ENCODE data around the gene YTHDF2. TPM values are rescaled to one million over a fixed set of nuclear protein-coding genes. Genes with fewer than 3 reads are reported as not detected.
"Not testable (repeated sequence)": the region's sequence is repeated elsewhere in the genome, so short reads cannot be mapped to it uniquely, and the experiment has no call there.

Gene YTHDF2
- total and polyA plus RNA-seq, 2 experiments from 2014 or later = 62.8 to 84.0 TPM

- Histone ChIP-seq H3K27me3 (no peaks in the 10 kb centered on the region), H3K36me3 (no peaks in the 10 kb centered on the region), H3K27ac (peak overlapping the region; percentile 2), H3K4me1 (ENCODE audit: low read depth) (peaks cover 10% of the 10 kb centered on the region), H3K4me3 (no peak overlapping the region), H3K9me3 (ENCODE audit: low read depth) (no peaks in the 10 kb centered on the region)
- DNase-seq (ENCODE audit: low read depth in 1 of 2, low spot score in 1 of 2) = no peak
- no peak for TF ChIP-seq CTCF (IDR thresholded peaks at IDR 0.05; ENCODE audit: low read depth, low read length)
Observed at GRCh38 chr1:28782011-28782410, 45.3 kb downstream of the YTHDF2 start.

- peaks cover 10% of the 10 kb centered on the region for H3K4me1 ChIP-seq (ENCODE audit: low read depth)
- no peaks in the 10 kb centered on the region for H3K27me3 ChIP-seq
- no peak for DNase-seq (ENCODE audit: low read depth in 1 of 2, low spot score in 1 of 2)
- H3K9me3 ChIP-seq (ENCODE audit: low read depth) = no peaks in the 10 kb centered on the region
- H3K36me3 ChIP-seq = no peaks in the 10 kb centered on the region
- no peak overlapping the region for H3K27ac ChIP-seq
- TF ChIP-seq CTCF (IDR thresholded peaks at IDR 0.05; ENCODE audit: low read depth, low read length) = no peak
- no peak overlapping the region for H3K4me3 ChIP-seq
Observed at GRCh38 chr1:28783363-28783762, 46.6 kb downstream of the YTHDF2 start.

DNA sequence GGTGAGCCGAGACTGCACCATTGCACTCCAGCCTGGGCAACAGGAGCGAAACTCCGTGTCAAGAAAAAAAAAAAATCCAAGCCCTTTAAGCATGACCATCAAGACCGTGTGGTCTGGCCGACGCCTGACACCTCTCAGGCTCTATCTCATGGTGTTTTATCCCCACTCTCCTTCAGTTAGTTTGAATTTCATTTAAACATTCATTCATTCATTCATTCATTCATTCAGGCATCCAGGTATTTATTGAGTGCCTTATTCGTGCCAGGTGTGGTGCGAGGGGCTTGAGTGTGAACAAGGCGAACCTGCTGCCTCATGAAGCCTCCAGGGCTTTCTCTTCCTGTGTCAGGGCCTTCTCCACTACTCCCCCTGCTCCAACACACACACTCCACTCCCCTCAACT is 52.7 kb downstream of the YTHDF2 start:
- Histone ChIP-seq H3K27ac (no peak overlapping the region), H3K27me3 (no peaks in the 10 kb centered on the region), H3K4me3 (no peak overlapping the region), H3K4me1 (ENCODE audit: low read depth) (peaks cover 19% of the 10 kb centered on the region), H3K36me3 (no peaks in the 10 kb centered on the region), H3K9me3 (ENCODE audit: low read depth) (no peaks in the 10 kb centered on the region)
- no peak for DNase-seq (ENCODE audit: low read depth in 1 of 2, low spot score in 1 of 2)
- TF ChIP-seq CTCF (IDR thresholded peaks at IDR 0.05; ENCODE audit: low read depth, low read length) = no peak

DNA sequence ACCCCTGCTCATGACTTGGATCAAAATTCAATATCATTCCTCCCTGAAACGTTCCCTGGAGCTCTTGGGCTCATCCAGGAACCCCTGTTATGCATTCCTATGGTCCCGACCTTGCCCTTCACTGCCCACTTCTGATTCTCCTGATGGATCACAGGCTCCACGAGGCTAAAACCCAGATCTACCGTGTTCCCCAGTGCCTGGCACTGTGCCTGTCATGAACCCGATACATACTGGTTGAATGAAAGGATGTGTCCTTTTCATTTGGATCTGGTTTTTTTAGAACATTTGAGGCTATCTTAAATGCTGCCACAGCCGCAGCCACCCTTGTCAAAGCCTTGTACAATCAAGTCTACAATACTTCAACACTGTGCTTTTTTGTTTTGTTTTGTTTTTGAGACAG is 53.1 kb downstream of the YTHDF2 start:
- peaks cover 19% of the 10 kb centered on the region for H3K4me1 ChIP-seq (ENCODE audit: low read depth)
- no peak overlapping the region for H3K4me3 ChIP-seq
- H3K9me3 ChIP-seq (ENCODE audit: low read depth) = no peaks in the 10 kb centered on the region
- H3K36me3 ChIP-seq = no peaks in the 10 kb centered on the region
- H3K27ac ChIP-seq = no peak overlapping the region
- no peak for DNase-seq (ENCODE audit: low read depth in 1 of 2, low spot score in 1 of 2)
- H3K27me3 ChIP-seq = no peaks in the 10 kb centered on the region
- TF ChIP-seq CTCF (IDR thresholded peaks at IDR 0.05; ENCODE audit: low read depth, low read length) = no peak

DNA sequence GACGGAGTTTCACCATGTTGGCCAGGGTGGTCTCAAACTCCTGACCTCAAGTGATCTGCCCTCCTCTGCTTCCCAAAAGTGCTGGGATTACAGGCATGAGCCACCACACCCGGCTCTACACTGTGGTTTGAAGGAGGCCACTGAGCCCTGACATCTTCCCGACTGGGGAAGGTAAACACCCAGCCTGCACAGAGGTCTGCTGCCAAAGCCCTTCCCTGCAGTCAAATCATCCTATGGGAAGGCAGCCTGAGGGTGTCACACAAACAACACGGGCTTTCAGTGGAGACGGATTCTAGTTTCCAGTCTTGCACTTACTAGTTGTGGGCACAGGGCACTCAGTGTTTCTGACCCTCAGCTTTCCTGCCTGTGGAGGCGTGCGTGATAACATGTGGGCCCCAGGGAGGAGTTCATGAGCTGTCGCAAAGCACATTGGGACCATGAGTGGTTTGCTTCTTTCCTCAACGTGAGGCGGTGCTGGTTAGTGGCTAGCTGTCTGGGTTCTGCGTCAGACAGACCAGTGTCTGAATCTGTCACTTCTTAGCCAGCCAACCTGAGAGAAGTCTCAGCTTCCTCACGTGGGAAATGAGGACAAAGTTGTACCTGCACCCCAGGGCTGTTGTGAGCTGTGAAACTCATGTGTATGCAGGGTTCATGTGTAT is 53.8 kb downstream of the YTHDF2 start:
- no peaks in the 10 kb centered on the region for H3K27me3 ChIP-seq
- peaks cover 19% of the 10 kb centered on the region for H3K4me1 ChIP-seq (ENCODE audit: low read depth)
- TF ChIP-seq CTCF (IDR thresholded peaks at IDR 0.05; ENCODE audit: low read depth, low read length) = no peak
- no peak overlapping the region for H3K27ac ChIP-seq
- no peaks in the 10 kb centered on the region for H3K9me3 ChIP-seq (ENCODE audit: low read depth)
- no peak overlapping the region for H3K4me3 ChIP-seq
- H3K36me3 ChIP-seq = no peaks in the 10 kb centered on the region
- no peak for DNase-seq (ENCODE audit: low read depth in 1 of 2, low spot score in 1 of 2)

DNA sequence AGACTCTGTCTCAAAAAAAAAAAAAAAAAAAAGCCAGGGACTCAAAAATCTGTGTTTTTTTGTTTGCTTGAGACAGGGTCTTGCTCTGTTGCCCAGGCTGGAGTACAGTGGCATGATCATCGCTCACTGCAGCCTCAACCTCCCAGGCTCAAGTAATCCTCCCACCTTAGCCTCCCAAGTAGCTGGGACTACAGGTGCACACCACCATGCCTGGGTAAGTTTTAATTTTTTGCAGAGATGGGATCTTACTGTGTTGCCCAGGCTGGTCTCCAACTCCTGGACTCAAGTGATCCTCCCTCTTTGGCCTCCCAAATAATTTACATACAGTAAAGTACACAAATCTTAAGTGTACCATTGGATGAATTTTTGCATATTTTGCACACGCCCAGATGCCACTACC is 55.2 kb downstream of the YTHDF2 start:
- H3K27me3 ChIP-seq; H3K36me3 ChIP-seq; DNase-seq (ENCODE audit: low read depth in 1 of 2, low spot score in 1 of 2); H3K27ac ChIP-seq; H3K4me3 ChIP-seq; H3K9me3 ChIP-seq (ENCODE audit: low read depth): not testable (repeated sequence)
- H3K4me1 ChIP-seq (ENCODE audit: low read depth) = peaks cover 30% of the 10 kb centered on the region

All from cardiac muscle cell (in vitro differentiated cells and primary cell).